PC-9 (cell line): ENCODE results near the gene OS9. TPM values are rescaled to one million over a fixed set of nuclear protein-coding genes. Genes with fewer than 3 reads are reported as not detected.

Experiments
- BruUV-seq: library from RNA; stranded (reverse); fragments of 400-500 nt; replicated peaks from 2 replicates; lab custom pipeline; 2021; lab: Mats Ljungman, UMichigan
- CTCF ChIA-PET: fragments of 300-600 bp; sonication (Branson Sonifier 250); formaldehyde crosslinking; loops from one replicate; lab custom pipeline; 2022; ENCODE audit warnings: antibody characterized with exemption; lab: Charles Lee
- POLR2A ChIA-PET: fragments of 300-600 bp; sonication (Branson Sonifier 250); formaldehyde crosslinking; loops from one replicate; lab custom pipeline; 2022; ENCODE audit warnings: antibody characterized with exemption; ENCODE audit not compliant: unreplicated experiment; lab: Charles Lee
- DNase-seq, 2 experiments: peaks; one replicate each; pipeline versions ENCODE4 v3.0.0 to v3.0.0-alpha.2; 2015 to 2022; ENCODE audit warnings: mixed read lengths in 1 of 2
- H2AFZ ChIP-seq: fragments of 200-600 bp; sonication (generic); 2 replicates; pipeline ENCODE4 v1.8.1; 2017; ENCODE audit warnings: antibody characterized with exemption
- H3F3A ChIP-seq: fragments of 200-600 bp; sonication (generic); 2 replicates; pipeline ENCODE4 v1.8.1; 2017; ENCODE audit warnings: antibody characterized with exemption, mild to moderate bottlenecking, low read depth; ENCODE audit not compliant: insufficient read depth
- H3K27ac ChIP-seq: fragments of 200-600 bp; sonication (generic); 2 replicates; pipeline ENCODE4 v1.6.1; 2016; ENCODE audit warnings: mixed run types
- H3K27me3 ChIP-seq: fragments of 200-600 bp; sonication (generic); 2 replicates; pipeline ENCODE4 v1.6.1; 2016; ENCODE audit warnings: low read depth, mixed run types; ENCODE audit not compliant: insufficient read depth
- H3K36me3 ChIP-seq: fragments of 200-600 bp; sonication (generic); 2 replicates; pipeline ENCODE4 v1.6.1; 2016; ENCODE audit warnings: low read depth, mixed run types
- H3K4me1 ChIP-seq: fragments of 200-600 bp; sonication (generic); replicated peaks from 2 replicates; pipeline ENCODE4 v1.6.1; 2016; ENCODE audit warnings: mixed run types; ENCODE audit not compliant: insufficient read depth
- H3K4me2 ChIP-seq: fragments of 200-600 bp; sonication (generic); 2 replicates; pipeline ENCODE4 v1.6.1; 2017; ENCODE audit warnings: mixed run types
- H3K4me3 ChIP-seq: fragments of 200-600 bp; sonication (generic); 2 replicates; pipeline ENCODE4 v1.6.1; 2016; ENCODE audit warnings: mixed run types
- H3K79me2 ChIP-seq: fragments of 200-600 bp; sonication (generic); 2 replicates; pipeline ENCODE4 v1.6.1; 2017; ENCODE audit warnings: low read depth, mixed run types
- H3K9me2 ChIP-seq: fragments of 200-600 bp; sonication (generic); 2 replicates; pipeline ENCODE4 v1.8.1; 2017; ENCODE audit warnings: mild to moderate bottlenecking; ENCODE audit not compliant: insufficient read depth
- H3K9me3 ChIP-seq: fragments of 200-600 bp; sonication (generic); 2 replicates; pipeline ENCODE4 v1.8.1; 2016; ENCODE audit warnings: low read depth; ENCODE audit not compliant: insufficient read depth
- H4K20me1 ChIP-seq: fragments of 200-600 bp; sonication (generic); 2 replicates; pipeline ENCODE4 v1.8.1; 2017; ENCODE audit not compliant: insufficient read depth
- EZH2 ChIP-seq: fragments of 200-600 bp; sonication (generic); IDR thresholded peaks from 2 replicates; pipeline ENCODE4 v1.8.0; 2017; ENCODE audit warnings: antibody characterized with exemption, low read depth
- intact Hi-C: fragments of 100-400 bp; cut with micrococcal nuclease; formaldehyde crosslinking; loops from one replicate; pipeline ENCODE4 v1.10.0; 2022; ENCODE audit not compliant: unreplicated experiment
- total RNA-seq: library from RNA; stranded (reverse); gene quantifications from 2 replicates; pipeline ENCODE4 v1.2.3, GENCODE V29; 2021
- TF ChIP-seq, protein P1 (sequence below): fragments of 200-600 bp; sonication (generic); conservative IDR thresholded peaks from 2 replicates; pipeline ENCODE4 v1.6.1; 2017; ENCODE audit warnings: mixed run types, antibody characterized with exemption, mild to moderate bottlenecking, moderate library complexity

The OS9 gene
- total RNA-seq, 1 experiment from 2014 or later = 96.7 TPM

GRCh38 chr12:57737467-57738460 lies 43.8 kb downstream of the OS9 start:
- peaks cover 5% of the 10 kb centered on the region; the same call in 1 of the 2 replicates for H3F3A ChIP-seq
- H3K9me2 ChIP-seq = no peaks in the 10 kb centered on the region
- no peak for DNase-seq
- CTCF ChIA-PET = no interaction called here
- no peaks in the 10 kb centered on the region for H3K36me3 ChIP-seq
- H3K4me1 ChIP-seq = no peaks in the 10 kb centered on the region
- no peak overlapping the region for H3K27ac ChIP-seq
- H2AFZ ChIP-seq = no peak overlapping the region
- BruUV-seq = no TSS peak
- intact Hi-C loops = no loop called here
- no peak overlapping the region for H3K4me3 ChIP-seq
- H3K4me2 ChIP-seq = no peak overlapping the region
- no peaks in the 10 kb centered on the region for H3K9me3 ChIP-seq
- no peaks in the 10 kb centered on the region for H4K20me1 ChIP-seq
- no peaks in the 10 kb centered on the region for H3K79me2 ChIP-seq
- peaks cover 14% of the 10 kb centered on the region for H3K27me3 ChIP-seq
- POLR2A ChIA-PET = no interaction called here
- TF ChIP-seq, protein P1, sequence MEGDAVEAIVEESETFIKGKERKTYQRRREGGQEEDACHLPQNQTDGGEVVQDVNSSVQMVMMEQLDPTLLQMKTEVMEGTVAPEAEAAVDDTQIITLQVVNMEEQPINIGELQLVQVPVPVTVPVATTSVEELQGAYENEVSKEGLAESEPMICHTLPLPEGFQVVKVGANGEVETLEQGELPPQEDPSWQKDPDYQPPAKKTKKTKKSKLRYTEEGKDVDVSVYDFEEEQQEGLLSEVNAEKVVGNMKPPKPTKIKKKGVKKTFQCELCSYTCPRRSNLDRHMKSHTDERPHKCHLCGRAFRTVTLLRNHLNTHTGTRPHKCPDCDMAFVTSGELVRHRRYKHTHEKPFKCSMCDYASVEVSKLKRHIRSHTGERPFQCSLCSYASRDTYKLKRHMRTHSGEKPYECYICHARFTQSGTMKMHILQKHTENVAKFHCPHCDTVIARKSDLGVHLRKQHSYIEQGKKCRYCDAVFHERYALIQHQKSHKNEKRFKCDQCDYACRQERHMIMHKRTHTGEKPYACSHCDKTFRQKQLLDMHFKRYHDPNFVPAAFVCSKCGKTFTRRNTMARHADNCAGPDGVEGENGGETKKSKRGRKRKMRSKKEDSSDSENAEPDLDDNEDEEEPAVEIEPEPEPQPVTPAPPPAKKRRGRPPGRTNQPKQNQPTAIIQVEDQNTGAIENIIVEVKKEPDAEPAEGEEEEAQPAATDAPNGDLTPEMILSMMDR = no peak
- no peak for TF ChIP-seq EZH2

GRCh38 chr12:57738661-57739237 lies 44.8 kb downstream of the OS9 start, which contains the start of gene AGAP2:
Gene AGAP2 (minus strand): TSS chr12:57738742. CDS start chr12:57738246, 496 bp downstream.
- H3K27ac ChIP-seq = no peak within 1 kb of the TSS
- no peak for DNase-seq
- peaks cover 7% of the 10 kb centered on the region; the same call in 1 of the 2 replicates for H3F3A ChIP-seq
- H4K20me1 ChIP-seq = no peaks in the 10 kb centered on the region
- H3K9me2 ChIP-seq = no peaks in the 10 kb centered on the region
- no peak within 1 kb of the TSS for H3K4me2 ChIP-seq
- POLR2A ChIA-PET = interaction anchor here (0.7 kb wide), 1 partner anchor 13 kb away, joined by 10 read pairs; no protein-coding TSS in a partner anchor
- H3K9me3 ChIP-seq = no peaks in the 10 kb centered on the region
- H3K79me2 ChIP-seq = no peaks in the 10 kb centered on the region
- no peak within 1 kb of the TSS for H3K4me3 ChIP-seq
- H3K36me3 ChIP-seq = no peaks in the 10 kb centered on the region
- intact Hi-C loops = no loop called here
- peaks cover 14% of the 10 kb centered on the region for H3K27me3 ChIP-seq
- peaks cover 2% of the 10 kb centered on the region; the same call in 1 of the 2 replicates for H3K4me1 ChIP-seq
- CTCF ChIA-PET = interaction anchor here (1.0 kb wide), 1 partner anchor 280 kb away, joined by 3 read pairs; the partner anchor contains the start of gene GLI1
- BruUV-seq = no TSS peak
- TF ChIP-seq, protein P1 = no peak
- no peak for TF ChIP-seq EZH2
- H2AFZ ChIP-seq = no peak within 1 kb of the TSS

- ChIA-PET CTCF (interaction anchor here (1.0 kb wide), 1 partner anchor 280 kb away, joined by 3 read pairs; the partner anchor contains the start of gene GLI1), POLR2A (interaction anchor here (0.7 kb wide), 1 partner anchor 12 kb away, joined by 10 read pairs; no protein-coding TSS in a partner anchor)
- intact Hi-C loops = no loop called here
- Histone ChIP-seq H3K27me3 (peaks cover 14% of the 10 kb centered on the region), H4K20me1 (no peaks in the 10 kb centered on the region), H3K4me2 (no peak overlapping the region), H3K4me1 (peaks cover 8% of the 10 kb centered on the region; the same call in 1 of the 2 replicates), H3K9me3 (no peaks in the 10 kb centered on the region), H3K36me3 (no peaks in the 10 kb centered on the region), H3K27ac (no peak overlapping the region), H3K9me2 (no peaks in the 10 kb centered on the region), H3F3A (peaks cover 9% of the 10 kb centered on the region; the same call in 1 of the 2 replicates), H3K79me2 (no peaks in the 10 kb centered on the region), H3K4me3 (no peak overlapping the region), H2AFZ (no peak overlapping the region)
- TF ChIP-seq, protein P1 = no peak
- no peak for TF ChIP-seq EZH2
- no peak for DNase-seq
- no TSS peak for BruUV-seq
Measured at GRCh38 chr12:57739387-57739786, 45.5 kb downstream of the OS9 start.
